Lung (tissue), 12 donors: ENCODE results near the gene PUS3. TPM values are rescaled to one million over a fixed set of nuclear protein-coding genes. Genes with fewer than 3 reads are reported as not detected.

Source experiments
- ATAC-seq: fragments of 200-7000 bp; cut with Tn5 transposase; one replicate; pipeline ENCODE4 v1.9.1; 2020; ENCODE audit warnings: moderate number of reproducible peaks; ENCODE audit not compliant: insufficient read depth, low FRiP score
- DNase-seq, 3 donors: peaks; one replicate each; pipeline ENCODE4 v3.0.0-alpha.2; 2013 to 2017
- H3K27ac ChIP-seq, 2 donors: one replicate each; pipeline ENCODE4 v1.5.1; 2013; ENCODE audit warnings: mild to moderate bottlenecking in 2 of 2, moderate library complexity in 2 of 2, control low read depth in 1 of 2, inconsistent platforms in 1 of 2, low read depth in 1 of 2, low read length in 1 of 2
- H3K27me3 ChIP-seq, 3 donors: one replicate each; pipeline ENCODE4 v1.5.1; 2013; ENCODE audit warnings: low read length in 2 of 3; ENCODE audit not compliant: control insufficient read depth in 3 of 3, insufficient read depth in 3 of 3
- H3K36me3 ChIP-seq, 4 donors: one replicate each; pipeline ENCODE4 v1.5.1; 2013; ENCODE audit warnings: low read length in 4 of 4, mild to moderate bottlenecking in 1 of 4, moderate library complexity in 1 of 4; ENCODE audit not compliant: control insufficient read depth in 4 of 4, insufficient read depth in 4 of 4
- H3K4me1 ChIP-seq, 5 donors: one replicate each; pipeline ENCODE4 v1.5.1; 2013; ENCODE audit warnings: low read length in 5 of 5, mild to moderate bottlenecking in 2 of 5, moderate library complexity in 1 of 5; ENCODE audit not compliant: control insufficient read depth in 5 of 5, insufficient read depth in 5 of 5
- H3K4me3 ChIP-seq: one replicate; pipeline ENCODE4 v1.5.1; 2013; ENCODE audit warnings: mild to moderate bottlenecking, control low read depth, moderate library complexity
- H3K9ac ChIP-seq, 2 donors: one replicate each; pipeline ENCODE4 v1.5.1; 2013; ENCODE audit warnings: low read length in 2 of 2, control low read depth in 1 of 2; ENCODE audit not compliant: insufficient read depth in 1 of 2
- H3K9me3 ChIP-seq, 4 donors: one replicate each; pipeline ENCODE4 v1.5.1; 2013; ENCODE audit warnings: low read length in 3 of 4, mild to moderate bottlenecking in 1 of 4, moderate library complexity in 1 of 4; ENCODE audit not compliant: control insufficient read depth in 4 of 4, insufficient read depth in 3 of 4
- WGBS, 2 donors: extraction: QIAGEN DNeasy Blood & Tissue Kit; methylation state at CpG; one replicate each; pipeline ENCODE4 v1.1.7; 2013; 5-methylcytosine and 5-hydroxymethylcytosine counted together
- polyA plus RNA-seq, 2 donors: library from polyadenylated mRNA; stranded (reverse); fragments of 200-250 nt; gene quantifications; one replicate each; pipeline ENCODE4 v1.2.1, GENCODE V29; 2013
- total RNA-seq, 2 donors: library from RNA; depleted of rRNA in 1 of 2; stranded (reverse); fragments of >200 nt in 1 of 2; gene quantifications; one replicate each; pipeline ENCODE4 v1.2.1, GENCODE V29; 2014 to 2021
- TF ChIP-seq, protein P1 (sequence below): IDR thresholded peaks from 2 replicates; pipeline ENCODE4 v1.5.1; 2012; ENCODE audit warnings: mild to moderate bottlenecking; ENCODE audit errors: control extremely low read depth, extremely low read depth
- donor health status: control.
- donor health status: control.
- donor health status: Bipolar disorder and iron deficiency.
- donor health status: healthy.
- donor health status: DM: yes; HTN: yes; CAD: no.

PUS3 gene
- total and polyA plus RNA-seq, 4 donors = 6.9 to 15.7 (median 10.8) TPM

DNA sequence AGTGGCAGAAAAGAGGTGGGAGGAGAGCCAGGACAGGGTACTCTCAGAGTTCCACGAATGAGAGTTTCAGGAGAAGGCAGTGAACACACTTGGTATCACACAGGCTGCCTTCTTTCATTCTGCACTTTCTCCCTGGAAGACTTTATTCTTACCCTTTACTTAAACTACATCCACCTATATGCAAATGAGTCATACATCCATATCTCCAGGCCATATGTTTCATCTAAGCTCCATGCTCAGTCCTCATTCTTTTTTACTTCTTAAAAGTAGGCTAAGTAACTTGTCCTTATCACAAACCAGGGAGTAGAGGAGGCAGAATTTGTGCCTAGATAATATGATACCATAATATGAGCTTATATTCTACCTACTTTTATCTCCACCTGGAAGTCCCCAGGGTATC is 21.7 kb downstream of the PUS3 start:
- no peak overlapping the region for H3K9ac ChIP-seq
- ATAC-seq (no peak), DNase-seq (no peak)
- no peaks in the 10 kb centered on the region for H3K27me3 ChIP-seq
- TF ChIP-seq, protein P1, sequence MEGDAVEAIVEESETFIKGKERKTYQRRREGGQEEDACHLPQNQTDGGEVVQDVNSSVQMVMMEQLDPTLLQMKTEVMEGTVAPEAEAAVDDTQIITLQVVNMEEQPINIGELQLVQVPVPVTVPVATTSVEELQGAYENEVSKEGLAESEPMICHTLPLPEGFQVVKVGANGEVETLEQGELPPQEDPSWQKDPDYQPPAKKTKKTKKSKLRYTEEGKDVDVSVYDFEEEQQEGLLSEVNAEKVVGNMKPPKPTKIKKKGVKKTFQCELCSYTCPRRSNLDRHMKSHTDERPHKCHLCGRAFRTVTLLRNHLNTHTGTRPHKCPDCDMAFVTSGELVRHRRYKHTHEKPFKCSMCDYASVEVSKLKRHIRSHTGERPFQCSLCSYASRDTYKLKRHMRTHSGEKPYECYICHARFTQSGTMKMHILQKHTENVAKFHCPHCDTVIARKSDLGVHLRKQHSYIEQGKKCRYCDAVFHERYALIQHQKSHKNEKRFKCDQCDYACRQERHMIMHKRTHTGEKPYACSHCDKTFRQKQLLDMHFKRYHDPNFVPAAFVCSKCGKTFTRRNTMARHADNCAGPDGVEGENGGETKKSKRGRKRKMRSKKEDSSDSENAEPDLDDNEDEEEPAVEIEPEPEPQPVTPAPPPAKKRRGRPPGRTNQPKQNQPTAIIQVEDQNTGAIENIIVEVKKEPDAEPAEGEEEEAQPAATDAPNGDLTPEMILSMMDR = no peak
- H3K9me3 ChIP-seq = no peaks in the 10 kb centered on the region
- no peaks in the 10 kb centered on the region for H3K4me1 ChIP-seq
- no peak overlapping the region for H3K4me3 ChIP-seq
- H3K36me3 ChIP-seq = no peaks in the 10 kb centered on the region
- H3K27ac ChIP-seq = no peak overlapping the region
- 76 to 94% methylated on average over 1 of the region's 1 CpG for WGBS, 2 donors

DNA sequence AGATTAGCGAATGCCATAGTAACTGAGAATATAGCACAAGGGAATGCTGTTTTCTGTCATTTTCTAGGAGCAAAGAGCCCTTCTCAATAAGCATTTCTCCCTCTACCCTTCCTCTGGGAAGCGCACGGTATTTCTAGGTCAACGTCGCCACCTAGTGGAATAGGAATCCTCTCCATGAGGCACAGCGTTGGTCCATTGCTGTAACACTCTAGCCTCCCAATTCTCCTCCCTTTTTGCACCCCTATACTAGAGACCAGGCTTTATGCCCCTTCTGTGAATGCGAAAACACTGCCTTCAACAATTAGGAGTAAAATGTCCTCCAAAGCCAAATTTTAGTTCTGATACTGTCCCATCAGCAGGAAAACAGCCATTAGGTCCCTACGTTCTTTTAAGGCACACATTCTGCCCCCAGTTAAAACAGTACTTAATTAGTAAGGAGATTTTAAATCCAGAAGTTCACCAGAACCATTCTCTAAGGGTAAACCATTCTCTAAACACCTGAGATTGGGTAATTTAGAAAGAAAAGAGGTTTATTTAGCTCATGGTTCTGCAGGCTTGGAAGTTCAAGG is 28.4 kb downstream of the PUS3 start:
- peak; percentile 90 for ATAC-seq
- H3K4me3 ChIP-seq = no peak overlapping the region
- no peak overlapping the region for H3K27ac ChIP-seq
- H3K27me3 ChIP-seq = no peaks in the 10 kb centered on the region
- H3K9me3 ChIP-seq = no peaks in the 10 kb centered on the region
- peak; percentile 75 to 89 (median 88) for DNase-seq
- WGBS, 2 donors = 12 to 15% methylated on average over 8 of the region's 8 CpGs
- H3K4me1 ChIP-seq = no peaks in the 10 kb centered on the region
- no peak overlapping the region for H3K9ac ChIP-seq
- TF ChIP-seq, protein P1 = peak; percentile 59
- H3K36me3 ChIP-seq = no peaks in the 10 kb centered on the region

DNA sequence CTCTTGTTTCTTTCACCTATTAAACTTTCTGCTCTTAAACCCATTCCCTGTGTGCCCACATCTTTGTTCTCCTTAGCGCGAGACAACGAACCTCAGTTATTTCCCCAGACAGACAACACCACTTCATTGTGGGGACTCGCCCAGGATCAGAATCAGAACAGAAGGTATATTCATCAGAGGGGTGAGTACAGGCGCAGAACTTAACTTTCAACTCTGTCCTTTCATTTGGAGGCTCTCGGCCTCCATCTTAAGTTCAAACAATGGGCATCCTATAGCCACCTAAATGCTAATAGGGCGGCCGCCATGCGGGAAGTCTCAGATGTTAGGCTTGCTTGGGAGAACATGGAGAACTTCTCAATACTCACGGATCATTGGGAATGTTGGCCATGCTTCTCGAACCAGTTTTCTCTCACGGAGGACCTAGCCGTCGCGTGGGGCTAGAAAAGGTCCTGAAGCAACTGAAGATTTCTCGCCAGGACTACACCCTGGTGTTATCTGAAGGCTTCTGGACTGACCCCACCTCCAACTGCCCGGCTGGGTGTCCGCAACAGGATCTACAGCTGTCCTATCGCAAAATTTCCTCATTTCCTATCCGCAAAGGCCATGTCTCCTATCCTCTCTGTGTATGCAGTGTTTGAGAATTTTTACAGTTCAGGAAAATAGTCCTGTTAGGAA is 29.0 kb downstream of the PUS3 start:
- ATAC-seq (peak; percentile 24), DNase-seq (no peak)

More for the DNA sequence above, 29.0 kb downstream of the PUS3 start:
- Histone ChIP-seq H3K9ac (no peak overlapping the region), H3K9me3 (no peaks in the 10 kb centered on the region), H3K4me1 (no peaks in the 10 kb centered on the region), H3K27ac (no peak overlapping the region), H3K36me3 (no peaks in the 10 kb centered on the region), H3K4me3 (no peak overlapping the region), H3K27me3 (no peaks in the 10 kb centered on the region)
- 73 to 81% methylated on average over 20 of the region's 20 CpGs for WGBS, 2 donors
- TF ChIP-seq, protein P1 = no peak
